ENCODE measurements around the gene ENDOV.

The ENDOV gene

DNA sequence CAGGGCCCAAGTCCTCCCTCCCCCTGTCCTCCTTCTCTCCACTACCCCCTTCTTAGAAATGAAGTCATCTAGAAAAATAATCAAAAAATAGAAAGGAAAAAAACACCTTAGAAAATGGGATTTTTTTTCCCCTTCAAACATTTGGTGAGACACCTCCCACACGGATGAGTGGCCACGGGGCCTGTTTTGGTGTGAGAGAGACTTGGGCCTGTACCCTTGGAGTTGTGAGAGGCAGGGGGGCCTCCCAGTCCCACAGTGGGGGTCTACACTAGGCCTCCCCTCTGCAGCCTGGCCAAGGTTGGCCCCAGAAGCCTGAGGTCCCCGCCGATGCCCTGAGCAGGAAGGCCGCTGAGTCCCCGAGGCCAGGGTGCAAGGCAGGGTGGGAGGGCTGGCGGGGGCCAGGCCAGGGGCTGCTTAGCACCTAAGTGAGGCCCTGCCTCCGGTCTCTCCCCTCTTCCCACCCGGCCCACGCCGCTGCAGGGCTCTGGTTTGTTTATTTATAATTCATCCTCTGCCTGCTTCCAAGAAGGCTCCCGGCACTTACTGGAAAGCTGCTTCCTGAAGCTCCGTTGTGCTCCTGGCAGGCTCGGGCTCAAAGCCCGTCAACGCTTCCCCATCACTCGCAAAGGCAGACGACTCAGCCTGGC lies 35.1 kb downstream of the ENDOV start:
- TF ChIP-seq, protein P1, sequence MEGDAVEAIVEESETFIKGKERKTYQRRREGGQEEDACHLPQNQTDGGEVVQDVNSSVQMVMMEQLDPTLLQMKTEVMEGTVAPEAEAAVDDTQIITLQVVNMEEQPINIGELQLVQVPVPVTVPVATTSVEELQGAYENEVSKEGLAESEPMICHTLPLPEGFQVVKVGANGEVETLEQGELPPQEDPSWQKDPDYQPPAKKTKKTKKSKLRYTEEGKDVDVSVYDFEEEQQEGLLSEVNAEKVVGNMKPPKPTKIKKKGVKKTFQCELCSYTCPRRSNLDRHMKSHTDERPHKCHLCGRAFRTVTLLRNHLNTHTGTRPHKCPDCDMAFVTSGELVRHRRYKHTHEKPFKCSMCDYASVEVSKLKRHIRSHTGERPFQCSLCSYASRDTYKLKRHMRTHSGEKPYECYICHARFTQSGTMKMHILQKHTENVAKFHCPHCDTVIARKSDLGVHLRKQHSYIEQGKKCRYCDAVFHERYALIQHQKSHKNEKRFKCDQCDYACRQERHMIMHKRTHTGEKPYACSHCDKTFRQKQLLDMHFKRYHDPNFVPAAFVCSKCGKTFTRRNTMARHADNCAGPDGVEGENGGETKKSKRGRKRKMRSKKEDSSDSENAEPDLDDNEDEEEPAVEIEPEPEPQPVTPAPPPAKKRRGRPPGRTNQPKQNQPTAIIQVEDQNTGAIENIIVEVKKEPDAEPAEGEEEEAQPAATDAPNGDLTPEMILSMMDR (IDR thresholded peaks at IDR 0.05; ENCODE audit: insufficient read depth, low read length, missing control alignments), result no peak
- H3K4me3 ChIP-seq (ENCODE audit: low read depth, low read length), result no peak overlapping the region
- CTCF ChIA-PET, result interaction anchor here (1.4 kb wide), 1 partner anchor 127 kb away, joined by 3 read pairs; no protein-coding TSS in a partner anchor
- DNase-seq (ENCODE audit: low read depth, low spot score), result no peak
- POLR2A ChIA-PET, result no interaction called here

DNA sequence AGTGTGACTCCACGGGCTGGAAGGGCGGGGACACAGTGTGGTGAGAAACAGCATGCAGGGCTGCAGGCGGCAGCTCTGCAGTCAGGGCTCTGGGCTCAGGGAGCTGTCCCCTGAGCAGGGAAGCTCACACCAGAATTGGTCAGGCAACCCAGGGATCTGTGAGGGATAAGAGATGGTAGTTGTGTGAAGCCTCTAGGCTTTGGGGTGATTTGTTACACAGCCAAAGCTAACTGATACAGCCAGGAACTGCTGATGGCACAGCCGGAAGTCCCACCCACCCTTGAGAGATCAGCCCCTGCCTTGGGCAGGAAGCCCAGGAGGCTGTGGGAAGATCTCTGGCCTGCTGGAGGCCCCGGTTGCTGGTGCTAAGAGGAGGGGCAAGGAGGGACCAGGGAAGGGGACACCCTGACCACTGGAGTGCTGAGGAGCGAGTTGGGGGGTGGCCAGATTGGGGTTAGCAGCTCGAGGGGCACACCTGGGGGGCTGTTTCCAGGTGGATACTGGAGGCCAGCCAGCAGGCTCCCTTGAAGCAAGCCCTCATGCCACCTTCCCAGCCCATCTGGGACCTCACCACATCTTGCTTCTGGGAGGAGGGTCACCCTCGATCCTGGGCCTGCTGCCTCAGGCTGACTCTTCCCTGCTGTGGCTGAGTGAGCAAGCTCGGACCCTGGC lies 36.3 kb downstream of the ENDOV start:
- no peak overlapping the region for H3K4me3 ChIP-seq (ENCODE audit: low read depth, low read length)
- TF ChIP-seq, protein P1 (IDR thresholded peaks at IDR 0.05; ENCODE audit: insufficient read depth, low read length, missing control alignments), result no peak
- no peak for DNase-seq (ENCODE audit: low read depth, low spot score)
- POLR2A ChIA-PET, result interaction anchor here (0.9 kb wide), 1 partner anchor 93 kb away, joined by 3 read pairs; the partner anchor contains the start of gene RPTOR
- CTCF ChIA-PET, result interaction anchor here (1.4 kb wide), 1 partner anchor 126 kb away, joined by 3 read pairs; no protein-coding TSS in a partner anchor

DNA sequence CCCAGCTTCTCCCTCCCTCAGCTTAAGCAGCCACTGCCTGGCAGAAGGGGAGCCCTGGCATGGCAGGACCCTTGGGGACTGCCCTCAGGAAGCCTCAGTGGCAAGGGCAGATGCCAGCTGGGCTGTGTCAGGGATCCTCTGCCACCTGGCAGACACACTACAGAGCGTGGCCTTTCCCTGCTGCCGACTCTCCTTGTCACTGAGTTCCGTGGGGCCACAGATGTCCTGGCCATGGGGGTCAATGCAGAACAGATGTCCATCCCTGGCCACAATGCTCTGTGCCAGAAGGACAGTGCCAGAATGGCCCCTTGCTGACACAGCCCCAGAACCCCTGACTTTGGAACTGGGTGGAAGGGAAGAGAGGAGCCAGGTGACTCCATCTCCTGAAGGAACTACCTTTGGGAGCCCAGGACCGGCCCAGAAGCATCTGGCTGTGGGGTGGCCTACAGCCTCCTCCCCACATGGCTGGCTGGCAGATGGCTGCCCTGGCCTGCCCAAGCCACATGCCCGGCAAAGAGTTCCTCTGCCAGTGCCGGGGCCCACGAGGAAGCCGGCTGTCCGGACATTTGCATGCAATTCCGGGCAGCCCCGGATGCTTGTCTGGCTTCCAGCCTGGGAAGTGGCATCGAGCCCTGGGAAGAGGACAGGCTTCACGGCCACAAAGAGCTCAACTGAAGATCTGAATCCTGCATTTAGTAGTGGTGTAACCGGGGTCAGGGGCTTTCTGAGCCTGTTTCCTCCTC lies 37.4 kb downstream of the ENDOV start:
- ChIA-PET CTCF (interaction anchor here (2.5 kb wide), 1 partner anchor 25 kb away, joined by 9 read pairs; no protein-coding TSS in a partner anchor), POLR2A (interaction anchor here (0.9 kb wide), 1 partner anchor 92 kb away, joined by 3 read pairs; the partner anchor contains the start of gene RPTOR)
- TF ChIP-seq, protein P1 (IDR thresholded peaks at IDR 0.05; ENCODE audit: insufficient read depth, low read length, missing control alignments), result no peak
- DNase-seq (ENCODE audit: low read depth, low spot score), result no peak
- H3K4me3 ChIP-seq (ENCODE audit: low read depth, low read length), result no peak overlapping the region

DNA sequence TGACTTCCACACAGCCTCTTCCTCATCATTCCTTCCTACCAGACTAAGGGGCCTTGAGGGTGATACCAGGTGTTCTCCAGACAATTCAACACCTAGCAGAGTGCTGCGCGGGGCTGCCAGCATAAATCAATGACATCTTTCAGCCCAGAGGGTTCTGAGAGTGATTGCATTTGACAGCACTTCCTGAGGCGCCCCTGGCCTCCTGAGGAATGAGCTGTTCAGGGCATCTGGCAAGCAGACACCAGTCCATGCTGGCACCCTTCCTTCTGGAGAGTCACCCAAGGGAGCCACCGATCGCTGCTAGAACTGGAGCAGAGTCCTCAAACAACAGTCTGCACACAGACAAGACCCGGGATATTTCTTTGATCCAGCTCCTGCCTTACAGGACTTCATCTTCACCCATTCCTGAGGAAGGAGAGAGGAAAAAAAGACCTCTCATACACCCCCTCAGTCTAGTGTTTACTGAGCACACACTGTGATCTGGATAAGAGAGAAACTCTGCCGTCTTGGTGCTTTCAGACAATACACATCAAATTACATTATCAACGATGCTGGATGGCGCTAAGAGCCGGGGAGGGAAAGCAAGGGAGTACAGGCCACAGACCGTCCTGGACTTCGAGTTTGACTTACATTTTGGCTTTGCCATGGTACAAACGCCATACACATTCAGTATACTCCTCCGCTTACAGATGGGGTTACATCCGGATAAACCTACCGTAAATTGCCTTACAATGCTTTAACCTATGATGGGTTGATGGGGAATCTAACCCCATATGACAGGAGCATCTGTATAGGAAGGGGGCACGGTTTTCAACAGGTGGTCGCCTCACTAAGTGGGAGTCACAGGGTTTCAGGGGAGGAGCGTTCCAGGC lies 38.4 kb downstream of the ENDOV start:
- ChIA-PET CTCF (interaction anchor here (2.5 to 4.1 kb wide), 2 partner anchors 26 to 123 kb away, joined by 9 to 25 read pairs; no protein-coding TSS in a partner anchor), POLR2A (interaction anchor here (1.2 kb wide), 1 partner anchor 242 kb away, joined by 3 read pairs; no protein-coding TSS in a partner anchor)
- H3K4me3 ChIP-seq (ENCODE audit: low read depth, low read length), result peak overlapping the region; percentile 73
- TF ChIP-seq, protein P1 (IDR thresholded peaks at IDR 0.05; ENCODE audit: insufficient read depth, low read length, missing control alignments), result no peak
- no peak for DNase-seq (ENCODE audit: low read depth, low spot score)

DNA sequence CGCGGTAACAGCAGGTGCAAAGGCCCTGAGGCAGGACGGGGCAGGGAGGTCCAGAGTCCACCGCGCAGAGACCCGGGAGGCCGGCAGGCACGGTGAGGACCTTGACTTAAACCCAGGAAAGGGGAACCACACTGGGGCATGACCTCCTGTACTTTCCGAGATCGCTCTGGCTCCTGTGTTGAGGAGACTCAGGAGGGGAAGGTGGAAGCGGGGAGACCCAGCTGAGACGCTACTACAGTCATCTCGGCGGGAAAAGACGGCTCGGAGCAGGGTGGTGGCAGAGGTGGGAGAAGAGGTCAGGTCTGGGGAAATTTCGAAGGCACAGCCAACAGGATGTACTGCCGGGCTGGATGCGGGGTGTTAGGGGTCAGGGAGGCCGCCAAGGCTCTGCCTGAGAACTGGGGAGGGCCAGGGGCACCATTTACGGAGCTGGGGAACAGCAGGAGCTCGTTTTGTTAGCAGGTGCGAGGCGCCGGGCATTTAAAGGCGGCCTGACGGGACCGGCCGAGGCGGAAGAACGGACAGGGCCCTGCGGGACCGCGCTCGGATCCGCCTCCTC lies 39.1 kb downstream of the ENDOV start:
- DNase-seq (ENCODE audit: low read depth, low spot score), result no peak
- ChIA-PET CTCF (interaction anchor here (1.0 to 4.1 kb wide), 5 partner anchors 26 to 406 kb away, joined by 3 to 25 read pairs (median 4); no protein-coding TSS in a partner anchor), POLR2A (interaction anchor here (0.5 to 1.4 kb wide), 11 partner anchors 11 to 438 kb away, joined by 3 to 5 read pairs (median 3); no protein-coding TSS in a partner anchor)
- TF ChIP-seq, protein P1 (IDR thresholded peaks at IDR 0.05; ENCODE audit: insufficient read depth, low read length, missing control alignments), result no peak
- H3K4me3 ChIP-seq (ENCODE audit: low read depth, low read length), result peak overlapping the region; percentile 73

Measured in AG04449 (cell line).